H1 (cell line): Measurements from ENCODE around the gene WNK2. TPM values are rescaled to one million over a fixed set of nuclear protein-coding genes. Genes with fewer than 3 reads are reported as not detected.

Source experiments
- CTCF ChIA-PET: fragments of 300-600 bp; sonication (Branson Sonifier 250); formaldehyde crosslinking; loops from one replicate; lab custom pipeline; 2021; ENCODE audit not compliant: partially characterized antibody; lab: Charles Lee
- POLR2A ChIA-PET: fragments of 300-600 bp; sonication (Branson Sonifier 250); formaldehyde crosslinking; loops from one replicate; lab custom pipeline; 2021; ENCODE audit warnings: inconsistent platforms; ENCODE audit not compliant: partially characterized antibody; lab: Charles Lee
- DNase-seq, 2 experiments: peaks; one replicate each; pipeline versions ENCODE4 v3.0.0 to v3.0.0-alpha.2; 2010 to 2022; ENCODE audit warnings: low spot score in 2 of 2, low read depth in 1 of 2, mixed read lengths in 1 of 2
- FAIRE-seq: peaks from 2 replicates; lab custom pipeline; 2011; peaks lifted over from hg19 to GRCh38; lab: Jason Lieb, UNC
- H2AFZ ChIP-seq: 2 replicates; pipeline ENCODE4 v1.8.1; 2012; ENCODE audit warnings: low read length, inconsistent platforms
- H2AK5ac ChIP-seq: 2 replicates; pipeline ENCODE4 v1.6.1; 2013; ENCODE audit warnings: low read depth, low read length
- H2BK120ac ChIP-seq: replicated peaks from 2 replicates; pipeline ENCODE3; 2013; ENCODE audit warnings: low read depth, low read length, inconsistent platforms
- H2BK12ac ChIP-seq: 2 replicates; pipeline ENCODE4 v1.6.1; 2013; ENCODE audit warnings: low read depth, low read length
- H2BK15ac ChIP-seq: 2 replicates; pipeline ENCODE4 v1.6.1; 2013; ENCODE audit warnings: low read length
- H2BK20ac ChIP-seq: 2 replicates; pipeline ENCODE4 v1.6.1; 2013; ENCODE audit warnings: low read length
- H2BK5ac ChIP-seq: 2 replicates; pipeline ENCODE4 v1.6.1; 2013; ENCODE audit warnings: low read depth, low read length
- H3K14ac ChIP-seq: 2 replicates; pipeline ENCODE4 v1.6.1; 2013; ENCODE audit warnings: inconsistent platforms; ENCODE audit not compliant: insufficient read length
- H3K18ac ChIP-seq: 2 replicates; pipeline ENCODE4 v1.6.1; 2013; ENCODE audit warnings: low read length; ENCODE audit errors: extremely low read depth
- H3K23ac ChIP-seq: 2 replicates; pipeline ENCODE4 v1.6.1; 2013; ENCODE audit warnings: inconsistent platforms; ENCODE audit not compliant: insufficient read length
- H3K23me2 ChIP-seq: 2 replicates; pipeline ENCODE4 v1.6.1; 2013; ENCODE audit warnings: low read depth, low read length
- H3K27ac ChIP-seq: 2 replicates; pipeline ENCODE4 v1.6.1; 2011; ENCODE audit warnings: low read depth, low read length, inconsistent platforms
- H3K27me3 ChIP-seq, 4 experiments: replicated peaks in 1 of 4; 1 replicate in 1 of 4; 2 replicates in 3 of 4; pipeline versions ENCODE4 v1.6.1 to v1.8.1; 2011 to 2013; ENCODE audit warnings: low read length in 3 of 4, mild to moderate bottlenecking in 3 of 4, inconsistent platforms in 2 of 4, mixed read lengths in 2 of 4, moderate library complexity in 1 of 4; ENCODE audit not compliant: control insufficient read depth in 3 of 4, insufficient read depth in 3 of 4; ENCODE audit errors: extremely low read depth in 1 of 4
- H3K36me3 ChIP-seq, 4 experiments: 2 replicates each; pipeline versions ENCODE4 v1.6.1 to v1.8.1; 2011 to 2013; ENCODE audit warnings: mild to moderate bottlenecking in 4 of 4, low read length in 3 of 4, moderate library complexity in 2 of 4, control low read depth in 1 of 4, inconsistent platforms in 1 of 4; ENCODE audit not compliant: insufficient read depth in 4 of 4, control insufficient read depth in 2 of 4
- H3K4ac ChIP-seq: replicated peaks from 2 replicates; pipeline ENCODE3; 2013; ENCODE audit warnings: low read length, low read depth, mixed read lengths, inconsistent platforms; ENCODE audit not compliant: insufficient read length
- H3K4me1 ChIP-seq, 4 experiments: replicated peaks in 1 of 4; 1 replicate in 1 of 4; 2 replicates in 3 of 4; pipeline versions ENCODE4 v1.6.1 to v1.8.1; 2011 to 2013; ENCODE audit warnings: low read length in 3 of 4, inconsistent platforms in 2 of 4, mixed read lengths in 1 of 4; ENCODE audit not compliant: insufficient read depth in 4 of 4, control insufficient read depth in 3 of 4
- H3K4me2 ChIP-seq, 2 experiments: 2 replicates each; pipeline versions ENCODE4 v1.6.1 to v1.8.1; 2011 to 2013; ENCODE audit warnings: low read depth in 2 of 2, low read length in 2 of 2, control low read depth in 1 of 2, inconsistent platforms in 1 of 2, mild to moderate bottlenecking in 1 of 2; ENCODE audit not compliant: insufficient read depth in 1 of 2
- H3K4me3 ChIP-seq, 4 experiments: fragments of 200-600, 300-600 bp in 1 of 4; sonication (generic), shearing (Covaris generic), sonication (Bioruptor Twin) in 1 of 4; 2 replicates each; pipeline versions ENCODE4 v1.5.1 to v1.8.1; 2011 to 2016; ENCODE audit warnings: low read length in 4 of 4, low read depth in 3 of 4, control low read depth in 2 of 4, inconsistent platforms in 2 of 4, mild to moderate bottlenecking in 2 of 4, mixed read lengths in 1 of 4, moderate library complexity in 1 of 4; ENCODE audit not compliant: insufficient read depth in 2 of 4; ENCODE audit errors: extremely low read depth in 1 of 4
- H3K56ac ChIP-seq: replicated peaks from 2 replicates; pipeline ENCODE3; 2013; ENCODE audit warnings: low read depth, mild to moderate bottlenecking, mixed read lengths, low read length, inconsistent platforms; ENCODE audit not compliant: insufficient read length
- H3K79me1 ChIP-seq: 2 replicates; pipeline ENCODE4 v1.6.1; 2013; ENCODE audit warnings: low read depth, low read length, control low read depth
- H3K79me2 ChIP-seq, 2 experiments: 2 replicates each; pipeline versions ENCODE4 v1.6.1 to v1.8.1; 2012 to 2013; ENCODE audit warnings: low read length in 2 of 2, mild to moderate bottlenecking in 2 of 2, inconsistent platforms in 1 of 2; ENCODE audit not compliant: insufficient read depth in 2 of 2, control insufficient read depth in 1 of 2
- H3K9ac ChIP-seq, 4 experiments: replicated peaks in 1 of 4; 1 replicate in 1 of 4; 2 replicates in 3 of 4; pipeline versions ENCODE4 v1.6.1 to v1.8.1; 2011 to 2013; ENCODE audit warnings: low read depth in 3 of 4, low read length in 3 of 4, control low read depth in 2 of 4, mild to moderate bottlenecking in 2 of 4, moderate library complexity in 2 of 4, inconsistent platforms in 1 of 4; ENCODE audit errors: extremely low read depth in 1 of 4
- H3K9me3 ChIP-seq, 2 experiments: 2 replicates each; pipeline versions ENCODE4 v1.6.1 to v1.8.1; 2012 to 2013; ENCODE audit warnings: mild to moderate bottlenecking in 2 of 2, moderate library complexity in 2 of 2, control low read depth in 1 of 2, inconsistent platforms in 1 of 2, low read depth in 1 of 2, low read length in 1 of 2, mixed read lengths in 1 of 2; ENCODE audit not compliant: insufficient read depth in 2 of 2
- H4K20me1 ChIP-seq, 2 experiments: replicated peaks in 1 of 2; 2 replicates each; pipeline versions ENCODE3 to v1.8.1; 2011 to 2013; ENCODE audit warnings: inconsistent platforms in 2 of 2, low read length in 2 of 2, mild to moderate bottlenecking in 1 of 2; ENCODE audit not compliant: insufficient read depth in 2 of 2, control insufficient read depth in 1 of 2
- H4K5ac ChIP-seq: 2 replicates; pipeline ENCODE4 v1.6.1; 2013; ENCODE audit warnings: low read length, low read depth, mixed read lengths, inconsistent platforms; ENCODE audit not compliant: insufficient read length
- H4K8ac ChIP-seq: 2 replicates; pipeline ENCODE4 v1.8.0; 2013; ENCODE audit warnings: mild to moderate bottlenecking, moderate library complexity, low read length, inconsistent platforms; ENCODE audit not compliant: insufficient read depth; ENCODE audit errors: extremely low read depth
- H4K91ac ChIP-seq: replicated peaks from 2 replicates; pipeline ENCODE3; 2013; ENCODE audit warnings: low read length, mixed read lengths, inconsistent platforms; ENCODE audit not compliant: insufficient read length
- CBX5 ChIP-seq: fragments of 300-800, 300-1000 bp; sonication (generic); IDR thresholded peaks from 2 replicates; pipeline ENCODE4 v1.7.1; 2016; ENCODE audit warnings: antibody characterized with exemption, low read length, low read depth
- GTF2F1 ChIP-seq: IDR thresholded peaks from 2 replicates; pipeline ENCODE4 v1.6.1; 2012; ENCODE audit warnings: low read depth, low read length, improper control_type of control experiment, borderline replicate concordance
- NANOG ChIP-seq: IDR thresholded peaks from 2 replicates; pipeline ENCODE4 v1.6.1; 2011; ENCODE audit warnings: low read length, low read depth, mild to moderate bottlenecking, inconsistent platforms; ENCODE audit not compliant: insufficient read depth, poor library complexity, severe bottlenecking
- PHF8 ChIP-seq: fragments of 200-600 bp; sonication (generic); conservative IDR thresholded peaks from 2 replicates; pipeline ENCODE4 v1.7.1; 2012; ENCODE audit warnings: low read depth, mild to moderate bottlenecking, inconsistent platforms, low read length, moderate library complexity
- SIRT6 ChIP-seq: IDR thresholded peaks from one replicate; pipeline ENCODE4 v1.7.1; 2012; ENCODE audit warnings: low read length, inconsistent platforms
- SP1 ChIP-seq: IDR thresholded peaks from 2 replicates; pipeline ENCODE4 v1.6.1; 2011; ENCODE audit warnings: low read depth, low read length
- USF2 ChIP-seq: IDR thresholded peaks from 2 replicates; pipeline ENCODE4 v1.6.1; 2011; ENCODE audit warnings: low read length, improper control_type of control experiment
- WGBS, 2 experiments: shearing (Covaris generic) in 1 of 2; methylation state at CpG; one replicate each; pipeline versions ENCODE4 v1.1.6 to v1.1.7; 2013 to 2015; ENCODE audit warnings: low lambda C conversion rate in 2 of 2, mixed read lengths in 2 of 2, inconsistent platforms in 1 of 2, low coverage in 1 of 2, missing lambda C conversion rate in 1 of 2; ENCODE audit not compliant: insufficient replicate concordance in 2 of 2, insufficient coverage in 1 of 2, insufficient read length in 1 of 2; ENCODE audit errors: extremely low coverage in 1 of 2, missing lambda C conversion rate in 1 of 2; 5-methylcytosine and 5-hydroxymethylcytosine counted together
- polyA plus RNA-seq, 7 experiments: library from polyadenylated mRNA; depleted of rRNA in 3 of 7; stranded (reverse) in 5 of 7; unstranded in 2 of 7; fragments of >200 nt in 5 of 7; fragments of 200-250 nt in 2 of 7; gene quantifications; 1 replicate in 5 of 7; 2 replicates in 1 of 7; 4 replicates in 1 of 7; pipeline versions ENCODE4 v1.2.1 to v1.2.3, GENCODE V29; 2011 to 2013; ENCODE audit warnings: missing spikeins in 2 of 7, mixed read lengths in 2 of 7
- total RNA-seq: library from RNA; stranded (reverse); fragmentation: NEBNext Ultra II Directional; extraction: Animal tissue kit (Norgen Biotek cat#: 25700); gene quantifications from 2 replicates; pipeline ENCODE4 v1.2.1, GENCODE V29; 2021

Gene WNK2
- total and polyA plus RNA-seq, 2 of the 8 experiments (the other 6 are each of a cell fraction or from before 2014, with no cell fraction given) = 12.0 to 87.2 TPM

- Histone ChIP-seq H3K79me2 (peaks cover 0 to 64% of the 10 kb centered on the region in 2 experiments; a peak in 2 of 4 replicates), H3K9me3 (no peaks in the 10 kb centered on the region), H2BK120ac (no peak overlapping the region), H2BK15ac (no peak overlapping the region), H3K18ac (no peak overlapping the region), H3K27me3 (no peaks in the 10 kb centered on the region), H3K23me2 (no peaks in the 10 kb centered on the region), H3K4me1 (peaks cover 0 to 7% (median 3%) of the 10 kb centered on the region in 4 experiments; a peak in 3 of 7 replicates), H4K5ac (no peak overlapping the region), H3K56ac (no peak overlapping the region), H4K91ac (no peak overlapping the region), H3K4ac (no peak overlapping the region), H4K8ac (no peak overlapping the region), H3K4me2 (no peak overlapping the region)
- no peak for DNase-seq
- POLR2A ChIA-PET = no interaction called here
- CTCF ChIA-PET = no interaction called here
- no peak for TF ChIP-seq USF2
- TF ChIP-seq CBX5 = no peak
- no peak for TF ChIP-seq GTF2F1
- no peak for TF ChIP-seq NANOG
- no peak for TF ChIP-seq PHF8
- TF ChIP-seq SIRT6 = no peak
- TF ChIP-seq SP1 = no peak
- TF ChIP-seq, all 59 proteins: peak for 0
- no peak overlapping the region for H3K23ac ChIP-seq
- no peak overlapping the region for H2AFZ ChIP-seq
- no peak overlapping the region for H3K14ac ChIP-seq
- H2BK12ac ChIP-seq = no peak overlapping the region
- no peak overlapping the region for H2BK5ac ChIP-seq
- H3K79me1 ChIP-seq = peaks cover 40% of the 10 kb centered on the region
- H3K9ac ChIP-seq = no peak overlapping the region
- 0 out of 2 replicates have a peak overlapping the region, but pooled peaks have one; percentile 48 for H2AK5ac ChIP-seq
- no peaks in the 10 kb centered on the region for H3K36me3 ChIP-seq
- peaks cover 11 to 43% of the 10 kb centered on the region in 2 experiments for H4K20me1 ChIP-seq
- no peak overlapping the region for H2BK20ac ChIP-seq
- H3K4me3 ChIP-seq = no peak overlapping the region
- no peak for FAIRE-seq
- WGBS, 2 experiments = 81% methylated on average over 9 of the region's 9 CpGs; no CpG with 5 or more reads in 1 of the 2 experiments
- H3K27ac ChIP-seq = no peak overlapping the region
Measured at GRCh38 chr9:93200449-93200742, 16.5 kb downstream of the WNK2 start.
